ENCODE measurements around the gene LAMA5.

Gene LAMA5

DNA sequence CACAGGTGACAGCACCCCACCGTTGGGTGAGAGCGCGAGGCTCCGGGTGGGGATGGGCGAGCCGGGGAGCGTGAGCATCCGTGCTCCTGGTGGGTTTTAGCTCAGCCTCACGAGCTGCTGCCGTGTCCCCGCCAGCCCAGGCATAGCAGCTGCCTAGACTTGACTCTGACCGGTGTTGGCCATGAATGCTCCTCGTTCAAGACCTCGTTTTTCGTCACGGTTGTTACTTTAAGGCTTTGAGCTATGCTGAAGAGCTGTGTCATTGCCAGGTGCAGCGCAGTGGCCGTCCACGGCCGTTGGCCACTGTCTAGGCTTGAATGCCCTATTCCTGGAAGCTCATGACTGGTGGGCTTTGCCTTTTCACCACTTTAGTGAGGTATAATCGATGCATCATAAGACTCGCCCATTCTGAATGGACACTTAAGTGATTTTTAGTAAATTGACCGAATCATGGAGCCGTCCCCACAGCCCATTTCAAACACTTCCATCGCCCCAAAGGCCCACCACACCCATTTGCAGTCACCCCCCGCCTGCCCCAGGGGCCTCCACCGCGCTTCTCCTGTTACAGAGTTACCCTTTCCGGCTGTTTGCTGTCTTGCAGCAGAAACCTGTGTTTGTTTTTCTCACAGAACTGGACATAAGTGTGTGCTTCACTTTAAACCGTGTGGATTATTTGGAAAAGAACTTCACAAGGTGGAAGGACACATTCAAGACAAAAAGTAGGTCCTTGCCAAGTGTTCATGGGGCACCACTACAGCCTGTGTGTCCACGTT is 85.8 kb downstream of the LAMA5 start:
- DNase-seq, result no peak

DNA sequence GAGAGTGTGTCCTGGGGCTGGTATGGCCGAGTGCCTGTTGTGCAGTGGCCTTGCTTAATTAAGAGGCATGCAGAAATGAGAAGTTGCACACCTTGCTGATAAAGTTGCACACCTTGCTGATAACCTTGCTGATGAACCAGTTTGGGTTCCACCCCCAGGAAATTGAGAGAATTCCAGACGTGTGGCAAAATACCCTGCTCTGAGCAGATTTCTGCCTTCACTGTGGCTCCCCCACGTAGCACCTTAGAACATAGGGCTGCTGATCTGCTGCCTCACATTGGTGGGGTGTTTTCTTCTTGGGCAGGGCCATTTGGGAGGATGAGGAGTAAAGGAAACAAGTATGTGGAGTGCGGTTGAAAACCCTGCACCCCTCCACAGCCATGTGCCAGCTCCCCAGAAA is 86.8 kb downstream of the LAMA5 start:
- no peak for DNase-seq

DNA sequence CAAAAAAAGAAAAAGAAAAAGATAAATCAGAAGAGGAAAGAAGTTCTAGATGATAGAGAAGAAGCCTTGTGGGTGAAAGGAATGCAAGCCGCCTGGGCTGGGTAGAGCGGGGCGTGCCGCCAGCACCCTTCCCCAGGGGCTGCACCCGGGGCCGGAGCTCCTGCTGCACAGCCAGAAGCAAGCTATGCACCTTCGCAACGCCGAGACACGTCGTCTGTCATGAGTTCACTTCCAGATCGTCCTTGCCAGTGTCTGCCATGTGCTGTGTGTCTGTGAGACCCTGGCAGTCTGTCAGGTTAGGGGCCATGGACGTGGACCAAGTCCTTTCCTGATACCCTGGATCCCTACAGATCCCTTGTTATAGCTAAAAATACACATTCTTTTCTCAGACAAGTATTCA is 89.9 kb downstream of the LAMA5 start:
- DNase-seq, result no peak

DNA sequence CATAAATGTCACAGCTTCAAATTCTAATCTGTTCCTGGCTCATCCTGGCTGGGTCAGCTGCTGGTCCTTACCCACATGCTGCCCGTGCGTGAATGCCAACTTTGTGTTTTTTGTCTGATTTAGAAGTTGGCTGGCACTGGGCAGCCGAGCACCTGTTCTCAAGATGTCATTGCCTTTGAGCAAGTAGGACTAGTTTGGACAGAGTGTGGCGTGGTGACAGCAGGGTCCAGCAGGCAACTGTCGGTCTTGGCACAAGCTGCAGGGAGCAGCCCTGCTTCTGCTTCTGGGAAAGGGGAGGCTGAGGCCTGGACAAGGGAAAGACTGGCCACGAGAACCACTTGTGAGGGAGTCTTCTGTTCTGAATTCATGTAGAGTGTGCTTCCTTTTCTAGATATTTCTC is 90.7 kb downstream of the LAMA5 start:
- no peak for DNase-seq

DNA sequence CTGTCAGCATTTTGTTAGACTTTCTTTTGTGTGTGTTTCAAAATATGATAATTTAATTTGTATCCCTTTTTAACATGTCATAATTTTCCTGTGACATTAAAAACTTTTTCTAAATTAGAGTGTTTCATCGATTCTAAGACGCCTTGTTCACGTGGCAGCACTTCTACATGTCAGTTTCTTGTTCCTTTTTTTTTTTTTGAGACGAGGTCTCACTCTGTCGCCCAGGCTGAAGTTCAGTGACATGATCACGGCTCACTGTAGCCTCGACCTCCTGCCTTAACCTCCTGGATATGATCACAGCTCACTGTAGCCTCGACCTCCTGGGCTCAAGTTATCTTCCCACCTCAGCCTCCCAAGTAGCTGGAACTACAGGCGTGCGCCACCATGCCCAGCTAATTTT is 91.9 kb downstream of the LAMA5 start:
- no peak for DNase-seq

DNA sequence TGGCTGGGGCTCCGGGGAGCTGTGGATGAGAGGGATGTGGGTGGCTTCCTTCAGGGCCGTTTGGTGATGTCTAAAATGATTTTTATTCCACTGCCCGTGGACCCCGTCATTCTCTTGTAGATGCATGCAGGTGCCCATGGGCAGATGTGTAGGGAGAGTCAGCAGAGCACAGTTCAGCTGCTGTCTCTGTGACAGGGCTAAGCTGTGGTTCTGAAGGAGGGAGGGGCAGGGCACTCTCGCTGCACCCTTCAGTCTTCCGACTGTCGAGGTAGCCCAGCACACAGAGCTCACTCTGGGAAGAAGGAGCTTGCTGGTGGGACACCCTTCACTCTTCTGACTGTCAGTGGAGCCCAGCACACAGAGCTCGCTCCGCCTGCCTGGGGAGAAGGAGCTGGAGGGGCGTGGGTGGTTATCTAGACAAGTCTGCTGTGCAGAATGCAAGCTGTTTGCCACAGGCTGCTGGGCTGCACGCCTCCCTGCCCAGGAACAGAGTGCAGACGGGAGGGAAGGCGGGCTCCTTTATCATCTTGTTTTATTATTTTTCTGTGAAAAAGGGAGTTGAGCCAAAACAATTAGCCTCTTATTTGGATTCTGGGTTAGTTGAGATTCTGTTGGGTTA is 92.7 kb downstream of the LAMA5 start:
- no peak for DNase-seq

DNA sequence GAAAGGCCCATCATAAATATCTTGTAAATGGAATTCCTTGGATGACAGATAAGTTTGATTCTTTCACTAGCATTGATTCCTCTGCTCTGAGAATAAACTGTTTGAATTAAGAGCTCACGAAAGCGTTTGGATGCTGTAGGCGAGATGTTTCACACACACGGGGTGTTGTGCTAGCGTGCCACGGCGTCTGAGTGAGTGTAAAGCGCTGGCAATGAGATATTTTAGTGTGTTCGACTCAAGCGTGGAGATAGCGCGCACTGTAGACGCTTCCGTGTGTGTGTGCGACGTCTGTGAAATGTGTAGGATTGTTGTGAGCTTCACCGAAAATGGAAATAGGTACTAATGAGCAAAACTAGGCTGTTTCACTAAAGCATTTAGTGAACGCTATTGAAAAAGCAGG is 93.7 kb downstream of the LAMA5 start:
- DNase-seq, result no peak

DNA sequence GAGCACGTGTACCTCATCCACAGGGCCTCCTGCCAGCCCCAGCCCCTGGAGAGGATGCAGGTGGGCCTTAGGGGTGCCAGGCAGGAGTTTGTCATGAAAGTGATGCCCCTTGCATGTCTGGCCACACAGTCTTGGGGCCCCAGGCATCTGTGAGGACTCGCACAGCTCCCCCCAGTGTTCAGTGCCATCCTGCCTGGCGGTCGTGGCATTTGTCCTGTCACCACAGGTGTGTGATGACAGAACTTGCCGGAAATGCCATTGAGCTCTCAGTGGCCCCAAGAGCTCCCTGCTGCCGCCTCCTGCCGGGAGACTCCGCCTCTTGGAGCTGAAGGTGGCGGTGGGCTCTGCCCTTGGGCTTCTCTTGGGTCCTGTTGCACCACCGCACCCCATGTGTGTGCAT is 94.9 kb downstream of the LAMA5 start:
- no peak for DNase-seq

DNA sequence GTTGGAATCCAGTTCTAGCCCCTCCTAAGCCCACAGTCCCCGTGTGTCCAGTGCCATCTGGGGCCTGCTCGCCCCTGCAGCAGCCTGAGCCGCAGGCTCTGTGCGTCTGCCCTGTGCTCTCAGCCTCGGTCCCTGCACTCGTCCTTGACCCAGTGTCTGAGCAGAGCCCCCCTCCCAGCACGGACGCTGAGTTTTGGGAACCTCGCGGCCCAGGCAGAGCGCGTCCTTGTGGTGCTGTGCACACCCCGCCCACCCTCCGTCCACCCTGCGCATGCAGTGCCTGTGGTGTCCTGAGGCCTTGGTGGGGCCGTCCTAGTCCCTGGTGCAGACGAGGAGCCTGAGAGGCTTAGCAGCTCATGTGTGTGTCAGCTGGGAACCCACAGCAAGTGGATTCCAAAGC is 97.2 kb downstream of the LAMA5 start:
- DNase-seq, result no peak

DNA sequence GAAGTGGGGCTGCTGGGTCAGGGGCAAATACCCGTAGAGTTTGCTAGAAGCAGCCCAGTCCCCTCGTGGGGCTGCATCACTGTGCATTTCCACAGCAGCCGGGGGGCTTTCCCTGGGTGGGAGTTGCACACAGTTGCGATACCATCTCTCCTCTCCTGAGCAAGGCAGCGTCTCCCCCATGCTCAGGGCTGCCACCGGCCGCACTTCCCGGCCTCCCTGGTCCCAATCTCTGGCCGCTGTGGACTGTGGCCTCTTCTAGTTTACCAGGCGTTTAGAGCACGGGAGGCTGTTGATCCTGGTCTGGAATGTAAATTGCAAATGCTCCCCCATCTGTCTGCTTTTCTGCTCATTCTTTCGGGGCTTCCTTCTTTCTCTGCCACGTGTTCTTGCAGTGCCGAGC is 97.7 kb downstream of the LAMA5 start:
- no peak for DNase-seq

DNA sequence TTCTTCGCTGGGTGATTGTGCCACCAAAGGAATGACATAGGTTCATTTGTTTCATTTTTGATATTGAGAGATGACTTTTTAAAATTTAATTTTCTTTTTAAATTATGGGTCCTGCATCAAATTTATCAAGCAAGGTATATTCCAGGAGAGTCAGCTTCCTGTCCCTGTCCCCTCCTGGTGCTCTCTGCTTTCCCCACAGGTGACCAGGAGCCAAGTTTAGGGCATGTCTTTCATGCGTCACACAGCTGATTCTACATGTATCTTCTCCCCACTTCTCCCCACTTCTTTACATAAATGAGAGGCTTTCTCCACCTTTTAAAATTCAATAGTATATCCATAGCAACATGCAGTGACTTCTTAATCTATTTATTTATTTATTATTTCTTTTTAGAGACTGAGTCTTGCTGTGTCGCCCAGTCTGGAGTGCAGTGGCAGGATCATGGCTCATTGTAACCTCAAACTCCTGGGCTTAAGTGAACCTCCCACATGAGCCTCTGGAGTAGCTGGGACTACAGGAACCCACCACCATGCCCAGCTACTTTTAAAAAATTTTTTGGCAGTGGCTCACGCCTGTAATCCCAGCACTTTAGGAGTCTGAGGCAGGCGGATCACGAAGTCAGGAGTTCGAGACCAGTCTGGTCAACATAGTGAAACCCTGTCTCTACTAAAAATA is 98.7 kb downstream of the LAMA5 start:
- no peak for DNase-seq

DNA sequence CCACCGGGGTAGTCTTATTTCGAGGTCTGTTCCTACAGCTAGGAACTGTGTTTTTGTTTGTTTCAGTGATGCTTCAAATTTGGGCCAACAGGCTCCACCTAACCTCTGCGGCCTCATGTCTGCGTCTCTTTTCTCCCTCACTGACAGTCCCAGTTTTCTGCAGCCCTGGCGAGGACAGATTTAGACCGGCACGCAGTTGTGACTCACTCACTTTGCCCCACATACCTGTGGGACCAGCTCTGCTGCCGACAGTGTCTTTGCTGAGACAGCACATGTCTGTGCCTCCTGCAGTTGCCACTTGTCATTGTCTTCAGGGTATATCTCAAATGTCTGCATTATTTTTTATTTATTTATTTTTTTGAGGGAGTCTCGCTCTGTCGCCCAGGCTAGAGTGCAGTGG is 99.6 kb downstream of the LAMA5 start:
- DNase-seq, result no peak

DNA sequence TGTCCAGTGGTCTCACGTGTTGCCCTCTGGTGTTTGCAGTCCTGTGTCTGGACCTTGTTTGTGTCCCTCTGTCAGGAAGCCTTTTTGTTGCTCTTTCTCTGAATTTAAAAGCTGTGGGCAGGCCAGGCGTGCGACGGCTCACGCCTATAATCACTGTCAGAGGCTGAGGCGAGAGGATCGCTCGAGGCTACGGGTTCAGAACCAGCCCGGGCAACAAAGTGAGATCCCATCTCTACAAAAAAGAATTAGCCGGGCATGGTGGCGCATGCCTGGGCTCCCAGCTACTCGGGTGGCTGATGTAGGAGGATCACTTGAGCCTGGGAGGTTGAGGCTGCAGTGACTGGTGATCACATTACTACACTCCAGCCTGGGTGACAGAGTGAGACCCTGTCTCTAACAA is 100.3 kb downstream of the LAMA5 start:
- DNase-seq, result no peak

DNA sequence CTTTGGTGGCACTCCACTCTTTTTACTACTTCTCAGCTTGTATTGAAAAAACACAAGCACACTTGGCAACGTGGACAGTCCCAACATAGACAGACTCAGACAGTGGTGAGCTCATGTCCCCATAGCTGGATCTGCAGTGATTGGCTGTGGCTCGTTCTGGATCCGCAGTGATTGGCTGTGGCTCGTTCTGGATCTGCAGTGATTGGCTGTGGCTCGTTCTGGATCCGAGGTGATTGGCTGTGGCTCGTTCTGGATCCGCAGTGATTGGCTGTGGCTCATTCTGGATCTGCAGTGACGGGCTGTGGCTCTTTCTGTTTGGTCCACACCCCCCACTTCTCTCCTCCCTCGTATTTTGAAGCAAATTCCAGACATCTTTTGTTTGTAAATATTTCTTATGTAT is 100.8 kb downstream of the LAMA5 start:
- DNase-seq, result no peak

DNA sequence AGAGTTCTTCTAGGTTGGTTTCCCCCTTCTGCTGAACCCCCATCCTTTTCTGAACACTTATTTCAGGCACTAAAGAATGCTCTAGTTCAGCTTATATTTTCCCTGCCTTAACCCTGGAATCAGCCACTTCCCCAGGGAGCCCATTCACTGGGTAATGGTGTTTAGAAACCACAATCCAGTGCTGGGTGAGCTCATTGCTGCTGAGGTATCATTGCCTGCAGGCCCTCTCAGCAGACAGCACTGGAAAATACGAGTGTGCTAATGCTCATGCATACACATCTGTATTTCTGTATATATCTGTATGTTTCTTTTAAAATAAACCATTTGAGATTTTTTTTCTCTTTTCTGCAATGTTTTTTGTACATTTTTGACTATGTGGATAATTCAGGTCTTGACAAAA is 101.7 kb downstream of the LAMA5 start:
- DNase-seq, result no peak

DNA sequence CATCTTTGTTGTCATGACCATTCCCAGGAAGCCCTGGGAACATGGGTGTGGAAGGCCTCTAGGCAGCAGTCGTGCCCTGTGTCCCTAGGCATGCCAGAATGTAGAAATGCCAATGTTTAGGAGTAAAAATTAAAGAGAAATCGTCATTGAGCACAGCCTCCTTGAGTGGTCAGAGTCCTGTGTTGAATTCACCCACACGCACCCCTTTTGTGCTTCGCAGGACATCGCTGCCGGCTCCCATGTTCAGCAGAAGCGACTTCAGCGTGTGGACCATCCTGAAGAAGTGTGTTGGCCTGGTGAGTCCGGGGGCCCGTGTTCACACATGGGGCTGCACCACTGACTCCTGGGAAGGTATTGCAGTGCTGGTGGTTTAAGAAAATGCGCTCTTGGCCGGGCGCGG is 103.7 kb downstream of the LAMA5 start:
- DNase-seq, result no peak

DNA sequence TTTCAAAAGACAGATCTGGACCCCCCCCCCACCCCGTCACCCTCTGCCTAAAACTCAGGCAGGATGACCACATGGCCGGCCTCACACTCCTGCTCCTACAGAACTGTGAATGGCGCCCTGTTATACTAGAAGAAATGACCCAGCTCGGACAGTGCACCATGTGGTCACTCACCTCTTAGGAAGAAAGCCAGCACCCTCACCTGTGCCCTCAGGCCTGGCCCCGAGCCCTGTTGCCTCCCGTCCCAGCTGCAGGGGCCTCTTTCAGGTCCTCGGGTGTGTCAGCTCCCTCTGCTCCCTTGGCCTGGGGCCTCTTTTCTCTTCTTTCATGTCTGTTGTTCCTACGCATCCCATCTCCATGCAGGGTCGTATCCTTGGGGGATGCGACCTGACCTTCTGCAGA is 105.0 kb downstream of the LAMA5 start:
- DNase-seq, result no peak

DNA sequence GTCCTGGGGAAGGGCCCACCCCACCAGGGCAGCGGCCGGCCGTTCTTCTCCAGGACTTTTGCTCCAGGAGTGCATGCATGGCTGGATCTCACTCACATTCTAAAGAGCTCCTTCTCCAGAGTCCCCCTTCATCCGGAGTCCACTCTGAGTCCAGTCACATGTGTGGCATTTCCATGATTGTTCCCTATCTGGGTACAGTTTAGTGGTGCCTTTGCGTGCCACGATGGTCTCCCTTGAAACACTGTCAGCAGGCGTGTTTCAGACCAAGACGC is 107.9 kb downstream of the LAMA5 start:
- DNase-seq, result no peak

Measured in stimulated activated CD8-positive, alpha-beta memory T cell treated with anti-CD3 and anti-CD28 coated beads, Interleukin-4, amount 100 ng/mL, for 48 hours (primary cell).